Measurements from ENCODE around the gene SCRN2.

The SCRN2 gene

DNA sequence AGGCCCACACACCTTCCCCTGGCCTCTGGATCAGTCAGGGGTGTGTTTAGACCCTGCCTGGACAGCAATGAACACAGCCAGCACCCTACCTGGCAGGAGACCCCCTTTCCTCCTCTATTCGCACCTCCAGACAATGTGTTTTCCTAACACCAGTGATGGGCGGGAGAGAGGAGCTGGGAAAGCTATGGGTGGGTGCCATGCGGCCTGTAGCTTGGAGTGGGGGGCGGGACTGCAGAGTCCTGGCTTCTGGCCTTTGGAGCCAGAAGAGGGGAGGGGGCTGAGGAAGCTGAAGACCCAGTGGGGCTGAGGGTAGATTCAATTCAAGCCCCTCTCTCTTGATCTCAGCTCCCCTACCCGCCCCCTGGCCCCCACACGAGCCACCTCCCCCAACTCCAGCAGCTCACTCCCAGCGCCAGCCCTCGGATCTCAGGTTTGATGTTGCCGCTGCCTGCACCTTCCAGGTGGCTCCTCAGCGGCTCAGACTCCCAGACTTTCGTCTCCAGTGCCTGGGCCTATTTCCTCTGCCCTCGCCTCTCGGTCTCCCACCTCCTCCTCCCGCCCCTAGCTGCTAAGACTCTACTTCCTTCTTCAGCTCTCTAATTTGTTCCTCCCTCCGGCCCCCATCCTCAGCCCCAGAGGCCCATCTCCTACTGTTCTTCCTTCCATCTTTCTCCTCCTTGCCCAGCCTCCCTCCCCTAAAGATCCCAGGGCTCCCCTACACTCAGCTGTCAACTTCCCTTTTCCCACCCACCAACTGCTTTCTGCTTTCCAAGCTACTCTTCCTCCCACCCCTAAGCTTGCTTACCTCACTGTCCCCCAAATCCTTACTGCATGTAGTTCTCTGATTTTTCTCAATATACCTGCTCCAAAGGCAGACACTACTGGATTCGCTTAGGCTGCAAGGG is 16.7 kb upstream of the SCRN2 start:
- TF ChIP-seq, protein P1, sequence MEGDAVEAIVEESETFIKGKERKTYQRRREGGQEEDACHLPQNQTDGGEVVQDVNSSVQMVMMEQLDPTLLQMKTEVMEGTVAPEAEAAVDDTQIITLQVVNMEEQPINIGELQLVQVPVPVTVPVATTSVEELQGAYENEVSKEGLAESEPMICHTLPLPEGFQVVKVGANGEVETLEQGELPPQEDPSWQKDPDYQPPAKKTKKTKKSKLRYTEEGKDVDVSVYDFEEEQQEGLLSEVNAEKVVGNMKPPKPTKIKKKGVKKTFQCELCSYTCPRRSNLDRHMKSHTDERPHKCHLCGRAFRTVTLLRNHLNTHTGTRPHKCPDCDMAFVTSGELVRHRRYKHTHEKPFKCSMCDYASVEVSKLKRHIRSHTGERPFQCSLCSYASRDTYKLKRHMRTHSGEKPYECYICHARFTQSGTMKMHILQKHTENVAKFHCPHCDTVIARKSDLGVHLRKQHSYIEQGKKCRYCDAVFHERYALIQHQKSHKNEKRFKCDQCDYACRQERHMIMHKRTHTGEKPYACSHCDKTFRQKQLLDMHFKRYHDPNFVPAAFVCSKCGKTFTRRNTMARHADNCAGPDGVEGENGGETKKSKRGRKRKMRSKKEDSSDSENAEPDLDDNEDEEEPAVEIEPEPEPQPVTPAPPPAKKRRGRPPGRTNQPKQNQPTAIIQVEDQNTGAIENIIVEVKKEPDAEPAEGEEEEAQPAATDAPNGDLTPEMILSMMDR (conservative IDR thresholded peaks at IDR 0.05; ENCODE audit: low read depth, low read length): no peak
- DNase-seq (ENCODE audit: low read depth): no peak
- no peak overlapping the region for H3K4me3 ChIP-seq (ENCODE audit: low read length)

DNA sequence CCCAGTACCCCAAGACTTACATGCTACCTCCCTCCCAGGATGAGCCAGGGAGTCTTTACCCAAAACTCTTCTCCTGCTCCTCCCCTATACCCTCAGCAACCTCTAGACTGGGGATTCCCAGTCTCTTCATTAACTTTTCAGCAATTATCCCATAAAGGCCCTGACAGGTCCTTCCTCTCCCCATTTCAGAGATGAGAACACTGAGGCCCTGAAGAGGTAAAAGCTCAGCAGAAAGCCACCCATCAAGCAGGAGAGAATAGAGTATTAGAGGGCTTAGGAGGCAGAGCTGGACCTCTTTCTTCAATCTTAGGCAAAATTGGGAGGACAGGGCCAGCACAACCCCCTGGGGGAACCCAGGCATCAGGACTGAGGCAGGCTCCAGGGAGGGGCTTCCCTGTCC is 15.8 kb upstream of the SCRN2 start:
- H3K4me3 ChIP-seq (ENCODE audit: low read length): no peak overlapping the region
- no peak for DNase-seq (ENCODE audit: low read depth)
- TF ChIP-seq, protein P1 (conservative IDR thresholded peaks at IDR 0.05; ENCODE audit: low read depth, low read length): no peak

DNA sequence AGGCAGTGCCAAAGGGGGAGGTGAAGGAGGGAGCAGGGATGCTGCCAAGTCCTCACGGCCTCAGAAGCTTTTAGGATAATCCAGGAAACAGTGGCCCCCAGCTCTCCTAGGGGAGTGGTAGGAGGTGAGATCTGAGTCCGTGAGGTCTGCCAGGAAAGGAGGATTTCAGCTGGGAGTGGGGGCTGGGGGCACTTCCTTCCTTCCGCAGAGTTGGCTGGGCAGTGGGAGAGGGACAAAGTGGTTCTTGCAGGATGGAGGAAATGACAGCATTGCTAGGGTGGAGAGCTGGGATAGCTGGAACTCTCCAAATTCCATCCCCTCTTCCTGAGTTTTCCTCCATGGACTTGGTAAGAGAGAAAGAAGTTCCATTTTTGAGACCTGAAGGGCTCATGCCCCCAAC is 14.7 kb upstream of the SCRN2 start:
- TF ChIP-seq, protein P1 (conservative IDR thresholded peaks at IDR 0.05; ENCODE audit: low read depth, low read length): no peak
- no peak overlapping the region for H3K4me3 ChIP-seq (ENCODE audit: low read length)
- DNase-seq (ENCODE audit: low read depth): no peak

DNA sequence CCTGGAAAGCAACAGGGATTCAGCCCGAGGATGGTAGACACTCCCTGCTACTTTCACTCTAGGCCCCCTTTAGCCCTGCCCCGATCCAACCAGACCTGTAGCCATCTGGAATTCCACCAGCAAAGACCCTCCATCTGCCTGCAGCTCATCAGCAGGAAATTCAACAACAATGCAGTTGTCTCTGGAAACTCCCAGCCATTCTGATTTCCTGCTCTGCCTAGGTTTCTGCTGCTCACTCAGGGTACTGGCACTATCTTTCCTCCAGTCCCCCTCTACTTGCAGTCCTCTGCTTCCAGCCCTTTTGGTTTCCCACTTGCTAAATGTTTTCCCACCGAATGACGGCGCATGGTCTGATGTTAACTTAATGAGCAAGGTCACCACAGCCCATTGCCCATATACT is 12.5 kb upstream of the SCRN2 start:
- H3K4me3 ChIP-seq (ENCODE audit: low read length): no peak overlapping the region
- no peak for DNase-seq (ENCODE audit: low read depth)
- TF ChIP-seq, protein P1 (conservative IDR thresholded peaks at IDR 0.05; ENCODE audit: low read depth, low read length): no peak

DNA sequence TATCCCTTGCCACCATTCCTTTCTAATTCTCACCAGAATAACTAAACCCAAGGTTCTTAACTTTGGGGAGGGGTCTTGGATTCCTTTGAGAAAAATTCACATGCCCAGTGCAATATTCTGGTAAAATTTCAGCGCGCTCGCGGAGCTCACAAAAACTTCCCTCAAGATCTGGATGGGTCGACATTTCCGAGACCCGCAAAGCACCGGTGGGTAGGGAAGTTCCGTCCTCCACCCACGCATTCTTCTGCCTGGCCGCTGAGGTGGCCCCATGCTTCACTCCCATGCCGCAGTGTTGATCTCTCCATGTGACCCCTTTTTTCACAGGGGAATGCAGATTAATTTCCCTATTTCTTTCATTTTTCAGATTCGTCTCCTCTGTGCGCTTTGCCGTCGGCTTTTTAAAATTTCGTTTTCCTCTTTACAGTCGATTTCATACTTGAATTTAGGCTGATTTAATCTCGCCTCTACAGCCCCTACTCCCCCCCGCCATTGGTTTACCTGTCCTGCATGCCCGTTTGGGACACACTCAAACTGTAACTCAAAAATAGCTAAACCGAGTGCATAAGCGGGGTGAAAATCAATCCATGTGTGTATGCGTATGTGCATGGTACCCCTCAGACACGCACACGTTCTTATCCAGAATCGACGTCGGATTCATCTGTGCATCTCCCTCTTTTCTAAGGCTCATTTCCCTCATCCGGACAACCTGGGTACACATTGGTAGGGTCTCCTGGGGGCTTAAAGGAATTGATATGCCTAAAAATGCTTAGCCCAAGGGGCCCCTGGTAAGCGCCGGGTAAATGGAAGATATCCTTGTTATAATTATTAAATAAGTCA is 11.3 kb upstream of the SCRN2 start:
- DNase-seq (ENCODE audit: low read depth): no peak
- TF ChIP-seq, protein P1 (conservative IDR thresholded peaks at IDR 0.05; ENCODE audit: low read depth, low read length): no peak
- H3K4me3 ChIP-seq (ENCODE audit: low read length): no peak overlapping the region

DNA sequence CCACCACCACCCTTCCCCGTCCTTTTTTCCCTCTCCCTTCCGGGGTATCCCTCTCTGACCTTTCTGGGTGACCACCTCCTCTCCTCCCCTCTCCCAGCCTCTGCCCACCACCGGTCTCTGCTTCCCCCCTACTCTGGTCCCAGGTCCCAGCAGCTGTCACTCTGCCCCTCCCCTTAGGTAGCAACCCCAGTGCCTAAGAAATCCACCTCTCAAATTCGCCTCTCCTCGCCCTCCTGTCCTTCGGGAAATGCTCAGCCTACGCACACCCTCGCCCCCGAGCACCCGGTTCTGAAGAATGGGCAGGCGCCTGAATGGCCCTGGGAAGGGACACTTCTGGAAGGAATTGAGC is 10.7 kb upstream of the SCRN2 start:
- no peak for DNase-seq (ENCODE audit: low read depth)
- TF ChIP-seq, protein P1 (conservative IDR thresholded peaks at IDR 0.05; ENCODE audit: low read depth, low read length): no peak
- no peak overlapping the region for H3K4me3 ChIP-seq (ENCODE audit: low read length)

Data from retinal pigment epithelial cell (primary cell).